HG03095 (cell line): ENCODE results near the gene RSU1.
A peak's percentile ranks its signal among the peaks of the same experiment; 100 is the strongest.

ENCODE experiments used
- ATAC-seq: cut with Tn5 transposase; IDR thresholded peaks from one replicate; pipeline ENCODE4 v1.9.1; 2021; ENCODE audit warnings: moderate library complexity; ENCODE audit not compliant: unreplicated experiment

RSU1 gene

DNA sequence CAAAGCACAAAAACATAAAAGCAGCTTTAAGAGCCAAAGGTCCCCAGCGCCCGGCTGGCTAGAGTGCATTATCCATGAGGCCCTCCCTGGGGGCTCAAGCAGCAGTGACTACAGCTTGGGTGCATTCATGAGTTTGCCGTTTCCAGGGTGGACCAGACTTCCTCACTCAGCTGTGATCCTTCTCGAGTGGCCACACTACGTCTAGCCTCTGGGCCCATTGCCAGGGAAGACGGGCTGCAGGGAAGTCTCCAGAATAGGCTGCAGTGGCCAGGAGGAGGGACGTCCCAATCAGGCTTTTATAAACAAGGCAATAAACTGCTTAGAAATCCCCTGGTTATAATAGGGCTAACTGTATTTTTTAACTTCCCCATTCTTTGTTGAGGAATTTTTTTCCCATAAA lies 206.2 kb downstream of the RSU1 start:
- no peak for ATAC-seq

- ATAC-seq, result no peak
Observed at GRCh38 chr10:16609211-16609610, 208.0 kb downstream of the RSU1 start.

DNA sequence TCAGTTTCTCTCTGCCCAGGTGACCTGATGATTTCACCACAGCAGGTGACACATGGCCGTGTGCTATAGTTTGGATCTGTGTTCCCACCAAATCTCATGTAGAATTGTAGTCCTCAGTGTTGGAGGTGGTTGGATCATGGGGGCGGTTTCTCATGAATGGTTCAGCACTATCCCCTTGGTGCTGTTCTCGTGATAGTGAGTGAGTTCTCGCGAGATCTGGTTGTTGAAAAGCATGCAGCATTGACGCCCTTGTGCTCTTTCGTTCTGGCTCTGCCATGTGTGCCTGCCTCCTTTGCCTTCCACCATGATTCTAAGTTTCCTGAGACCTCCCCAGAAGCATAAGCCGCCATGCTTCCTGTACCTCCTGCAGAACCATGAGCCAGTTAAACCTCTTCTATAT lies 210.3 kb downstream of the RSU1 start:
- no peak for ATAC-seq

- no peak for ATAC-seq
Observed at GRCh38 chr10:16606421-16606820, 210.8 kb downstream of the RSU1 start.

- ATAC-seq, result no peak
Observed at GRCh38 chr10:16603308-16603707, 213.9 kb downstream of the RSU1 start.

GRCh38 chr10:16602104-16602775 lies 215.0 kb downstream of the RSU1 start:
- no peak for ATAC-seq

DNA sequence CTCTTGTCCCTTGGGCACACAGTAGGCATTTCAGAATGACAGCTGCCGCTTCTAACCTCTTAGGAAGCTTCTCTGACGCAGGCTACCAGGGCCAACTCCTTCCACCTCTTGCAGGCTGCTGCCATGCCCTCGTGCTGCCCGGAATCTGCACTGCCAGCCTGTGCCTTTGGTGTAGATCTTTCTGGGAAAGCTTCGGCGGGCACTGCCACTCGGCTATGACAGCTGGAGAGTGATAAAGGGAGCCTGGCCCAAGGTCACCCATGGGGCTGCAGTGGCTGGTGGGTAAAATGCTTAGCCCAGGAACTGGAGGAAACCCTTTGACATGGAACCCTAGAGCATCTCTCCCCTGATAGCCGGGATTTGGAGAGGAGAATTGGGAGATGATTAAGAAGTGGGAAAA lies 217.6 kb downstream of the RSU1 start:
- no peak for ATAC-seq

- ATAC-seq, result no peak
Observed at GRCh38 chr10:16597656-16598055, 219.6 kb downstream of the RSU1 start.

DNA sequence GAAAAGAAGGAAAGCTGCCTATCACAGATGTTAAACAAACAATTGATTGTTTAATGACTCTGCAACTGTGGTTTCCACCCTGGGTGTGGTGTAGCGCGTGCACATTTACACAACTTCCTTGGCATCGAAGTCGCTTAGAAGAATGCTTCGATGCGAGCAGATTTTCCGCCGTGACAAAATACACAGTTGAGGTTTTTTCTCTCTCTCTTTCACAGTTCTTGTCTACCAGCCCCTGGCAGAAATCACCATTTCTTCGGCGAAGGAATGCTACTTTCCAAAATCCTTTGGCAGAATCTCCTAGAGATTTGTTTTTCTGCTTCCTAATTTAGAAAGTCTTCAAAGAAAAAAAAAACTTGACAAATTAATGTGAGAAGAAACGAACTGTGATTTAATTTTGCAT lies 224.8 kb downstream of the RSU1 start:
- ATAC-seq, result no peak

GRCh38 chr10:16586358-16587138 lies 230.7 kb downstream of the RSU1 start:
- ATAC-seq, result peak; percentile 83

GRCh38 chr10:16585103-16585502 lies 232.1 kb downstream of the RSU1 start:
- peak; percentile 37 for ATAC-seq

DNA sequence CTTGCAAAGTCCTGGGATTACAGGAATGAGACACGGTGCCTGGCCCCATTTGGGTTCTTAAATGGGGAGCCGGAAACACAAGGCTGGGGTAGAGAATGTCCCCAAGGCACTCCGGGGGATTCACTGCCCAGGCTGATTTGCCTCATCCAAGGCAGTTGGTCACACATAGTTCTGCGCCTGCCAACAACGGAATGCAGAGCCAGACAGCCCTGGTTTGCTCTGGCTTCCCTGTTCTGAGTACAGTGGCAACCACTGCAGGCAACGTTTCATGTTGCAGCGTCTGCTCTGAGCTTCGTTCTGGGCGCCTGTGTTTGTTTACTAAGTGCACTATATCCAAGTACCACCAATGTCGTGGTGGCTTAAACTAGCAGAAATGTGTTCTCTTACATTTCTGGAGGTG lies 233.8 kb downstream of the RSU1 start:
- ATAC-seq, result no peak

- no peak for ATAC-seq
Observed at GRCh38 chr10:16581202-16581601, 236.0 kb downstream of the RSU1 start.

DNA sequence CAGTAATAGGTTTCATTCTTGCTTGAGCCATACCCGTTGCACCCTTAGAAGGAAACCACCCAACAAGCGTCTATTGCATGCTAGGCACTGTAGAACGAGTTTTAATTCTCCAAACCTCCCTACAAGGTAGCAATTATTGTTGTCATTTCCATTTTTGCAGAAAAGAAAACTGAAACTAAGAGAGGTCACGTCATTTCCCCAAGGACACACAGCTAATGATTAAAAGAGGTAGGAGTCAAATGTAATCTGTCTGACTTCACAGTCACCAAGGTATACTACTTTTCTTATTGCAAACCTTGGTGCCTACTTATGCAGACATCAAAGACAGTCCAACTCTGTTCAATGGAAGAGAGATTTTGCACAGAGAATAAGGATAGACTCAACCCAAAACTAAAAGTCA lies 246.5 kb downstream of the RSU1 start:
- peak; percentile 86 for ATAC-seq

- ATAC-seq, result no peak
Observed at GRCh38 chr10:16566202-16566805, 250.9 kb downstream of the RSU1 start.

- no peak for ATAC-seq
Observed at GRCh38 chr10:16565604-16566003, 251.6 kb downstream of the RSU1 start.

- ATAC-seq, result no peak
Observed at GRCh38 chr10:16562891-16563290, 254.3 kb downstream of the RSU1 start.

DNA sequence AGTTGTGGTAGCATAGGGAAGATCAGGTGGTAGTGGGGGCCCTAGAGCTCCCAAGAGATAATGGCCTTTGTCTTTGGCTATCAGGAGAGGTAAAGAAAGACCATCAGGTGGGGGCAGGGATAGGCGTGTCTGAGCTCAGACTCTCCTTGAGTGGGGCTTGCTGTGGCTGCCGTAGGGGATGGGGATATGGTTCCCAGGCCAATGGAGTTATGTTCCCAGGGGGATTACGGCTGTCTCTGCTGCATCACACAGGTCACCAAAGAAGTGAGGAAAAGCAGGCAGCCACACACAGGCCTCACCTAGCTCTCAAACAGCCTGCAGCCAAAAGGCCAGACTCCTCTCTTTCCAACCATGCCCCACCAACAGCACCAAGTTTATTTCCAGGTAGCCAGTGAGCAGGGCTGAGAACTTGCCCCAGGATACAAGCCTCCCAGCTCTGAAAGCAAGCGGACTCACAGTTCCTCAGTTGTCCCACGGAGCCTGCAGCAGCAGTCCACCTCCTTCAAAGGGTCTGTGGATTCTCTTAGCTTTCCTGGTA lies 257.9 kb downstream of the RSU1 start:
- ATAC-seq, result no peak

GRCh38 chr10:16547973-16548372 lies 269.3 kb downstream of the RSU1 start:
- ATAC-seq, result no peak

GRCh38 chr10:16545116-16545736 lies 272.0 kb downstream of the RSU1 start:
- ATAC-seq, result no peak

GRCh38 chr10:16544591-16544990 lies 272.6 kb downstream of the RSU1 start:
- ATAC-seq, result no peak
